Adrenal gland (tissue), 5 donors: ENCODE measurements around the gene RALGPS1.

Experiments used
- POLR2A ChIP-seq, 2 donors: fragments of 450-650 bp; IDR thresholded peaks; one replicate each; pipeline ENCODE4 v1.6.1; 2017; ENCODE audit warnings: antibody characterized with exemption in 2 of 2, mild to moderate bottlenecking in 2 of 2, moderate library complexity in 1 of 2
- TF ChIP-seq, protein P1 (sequence below), 6 experiments: fragments of 450-650 bp in 4 of 6; fragments of 200-600 bp in 2 of 6; sonication (generic) in 1 of 6; IDR thresholded peaks; 1 replicate in 5 of 6; 2 replicates in 1 of 6; pipeline versions ENCODE4 v1.5.1 to v1.8.0; 2016 to 2021; ENCODE audit warnings: antibody characterized with exemption in 6 of 6, mild to moderate bottlenecking in 2 of 6, moderate library complexity in 1 of 6
- donor health status: DM: no; HTN: no; CAD: no.

DNA sequence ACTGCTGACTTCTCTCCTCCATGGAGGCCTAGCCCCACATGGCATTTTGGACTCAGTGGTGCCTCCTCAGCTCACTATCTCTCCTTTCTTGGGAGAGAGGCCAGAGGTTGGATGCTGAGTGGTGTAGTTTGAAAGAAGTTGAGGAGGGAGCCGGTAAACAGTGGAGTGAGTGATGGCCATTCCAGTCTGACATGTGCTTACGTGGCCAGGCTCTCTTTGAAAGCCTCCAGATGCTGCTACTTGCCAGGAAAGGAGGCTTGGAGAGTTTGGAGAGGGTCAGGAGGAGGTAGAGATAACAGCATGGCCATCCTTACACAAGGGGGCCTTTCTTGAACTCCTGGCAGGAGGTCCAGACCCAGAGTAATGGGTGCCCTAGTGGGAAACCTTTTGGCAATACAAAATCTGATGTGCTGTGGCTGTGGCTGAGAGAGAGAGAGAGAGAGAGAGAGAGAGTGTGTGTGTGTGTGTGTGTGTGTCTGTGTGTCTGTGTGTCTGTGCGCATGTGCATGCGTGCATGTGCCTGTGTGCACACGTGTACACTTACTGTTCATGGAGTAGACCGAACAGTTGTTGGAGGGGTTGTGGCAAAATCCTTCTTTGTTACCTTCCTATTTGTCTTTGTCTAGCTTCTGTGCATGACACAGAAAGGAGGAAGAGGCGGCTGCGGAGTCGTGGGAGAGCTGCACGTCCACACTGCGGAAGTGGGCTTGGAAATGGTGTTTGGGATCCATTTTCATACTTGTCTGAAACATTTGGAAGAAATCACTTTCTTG is 37.8 kb downstream of the RALGPS1 start:
- TF ChIP-seq, protein P1, sequence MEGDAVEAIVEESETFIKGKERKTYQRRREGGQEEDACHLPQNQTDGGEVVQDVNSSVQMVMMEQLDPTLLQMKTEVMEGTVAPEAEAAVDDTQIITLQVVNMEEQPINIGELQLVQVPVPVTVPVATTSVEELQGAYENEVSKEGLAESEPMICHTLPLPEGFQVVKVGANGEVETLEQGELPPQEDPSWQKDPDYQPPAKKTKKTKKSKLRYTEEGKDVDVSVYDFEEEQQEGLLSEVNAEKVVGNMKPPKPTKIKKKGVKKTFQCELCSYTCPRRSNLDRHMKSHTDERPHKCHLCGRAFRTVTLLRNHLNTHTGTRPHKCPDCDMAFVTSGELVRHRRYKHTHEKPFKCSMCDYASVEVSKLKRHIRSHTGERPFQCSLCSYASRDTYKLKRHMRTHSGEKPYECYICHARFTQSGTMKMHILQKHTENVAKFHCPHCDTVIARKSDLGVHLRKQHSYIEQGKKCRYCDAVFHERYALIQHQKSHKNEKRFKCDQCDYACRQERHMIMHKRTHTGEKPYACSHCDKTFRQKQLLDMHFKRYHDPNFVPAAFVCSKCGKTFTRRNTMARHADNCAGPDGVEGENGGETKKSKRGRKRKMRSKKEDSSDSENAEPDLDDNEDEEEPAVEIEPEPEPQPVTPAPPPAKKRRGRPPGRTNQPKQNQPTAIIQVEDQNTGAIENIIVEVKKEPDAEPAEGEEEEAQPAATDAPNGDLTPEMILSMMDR (IDR thresholded peaks at IDR 0.05) = no peak
- TF ChIP-seq POLR2A (IDR thresholded peaks at IDR 0.05) = no peak
